Measurements from ENCODE around the gene ZNF521. TPM values are rescaled to one million over a fixed set of nuclear protein-coding genes. Genes with fewer than 3 reads are reported as not detected.

Gene ZNF521
- total and polyA plus RNA-seq, 2 experiments from 2014 or later = 3.1 to 9.2 TPM

GRCh38 chr18:25314151-25314837, 37.7 kb downstream of the ZNF521 start:
- Mint-ChIP-seq H3K4me1 (peaks cover 24% of the 10 kb centered on the region), H3K9me3 (no peaks in the 10 kb centered on the region), H3K36me3 (ENCODE audit: low read depth) (no peaks in the 10 kb centered on the region), H3K4me3 (no peak overlapping the region), H3K27ac (no peak overlapping the region), H3K27me3 (ENCODE audit: insufficient read depth, low read depth, poor library complexity) (no peaks in the 10 kb centered on the region)
- Histone ChIP-seq H2AFZ (no peak overlapping the region), H3F3A (replicated peaks; ENCODE audit: low read depth) (no peaks in the 10 kb centered on the region), H4K20me1 (replicated peaks; ENCODE audit: insufficient read depth) (no peaks in the 10 kb centered on the region), H3K36me3 (ENCODE audit: insufficient read depth) (no peaks in the 10 kb centered on the region), H3K4me3 (no peak overlapping the region), H3K27me3 (ENCODE audit: insufficient read depth) (no peaks in the 10 kb centered on the region), H3K9me2 (ENCODE audit: insufficient read depth) (no peaks in the 10 kb centered on the region), H3K4me2 (no peak overlapping the region), H3K27ac (ENCODE audit: low read depth) (no peak overlapping the region), H3K4me1 (ENCODE audit: insufficient read depth) (peaks cover 4% of the 10 kb centered on the region; the same call in 1 of the 2 replicates), H3K79me2 (replicated peaks; ENCODE audit: insufficient read depth) (no peaks in the 10 kb centered on the region)
- ATAC-seq = no peak
- TF ChIP-seq NANOG (IDR thresholded peaks at IDR 0.05; ENCODE audit: borderline replicate concordance) = no peak
- no peak for TF ChIP-seq POLR2AphosphoS5 (IDR thresholded peaks at IDR 0.05; ENCODE audit: low read depth)
- no peak for TF ChIP-seq CTCF (conservative IDR thresholded peaks at IDR 0.05; ENCODE audit: low read depth in 2 of 2)
- TF ChIP-seq ZNF462 (CRISPR knock-in tag; IDR thresholded peaks at IDR 0.05) = no peak
- no peak for TF ChIP-seq ZNF114 (CRISPR knock-in tag; IDR thresholded peaks at IDR 0.05)
- TF ChIP-seq REST (IDR thresholded peaks at IDR 0.05; ENCODE audit: unreplicated experiment) = no peak
- no peak for DNase-seq (ENCODE audit: low spot score)

Measured in GM23338 (cell line).